HG03060 (cell line): Measurements from ENCODE around the gene HOXB4.

Experiments
- ATAC-seq: cut with Tn5 transposase; IDR thresholded peaks from one replicate; pipeline ENCODE4 v1.9.1; 2021; ENCODE audit warnings: low read depth, moderate number of reproducible peaks; ENCODE audit not compliant: unreplicated experiment

Gene HOXB4

DNA sequence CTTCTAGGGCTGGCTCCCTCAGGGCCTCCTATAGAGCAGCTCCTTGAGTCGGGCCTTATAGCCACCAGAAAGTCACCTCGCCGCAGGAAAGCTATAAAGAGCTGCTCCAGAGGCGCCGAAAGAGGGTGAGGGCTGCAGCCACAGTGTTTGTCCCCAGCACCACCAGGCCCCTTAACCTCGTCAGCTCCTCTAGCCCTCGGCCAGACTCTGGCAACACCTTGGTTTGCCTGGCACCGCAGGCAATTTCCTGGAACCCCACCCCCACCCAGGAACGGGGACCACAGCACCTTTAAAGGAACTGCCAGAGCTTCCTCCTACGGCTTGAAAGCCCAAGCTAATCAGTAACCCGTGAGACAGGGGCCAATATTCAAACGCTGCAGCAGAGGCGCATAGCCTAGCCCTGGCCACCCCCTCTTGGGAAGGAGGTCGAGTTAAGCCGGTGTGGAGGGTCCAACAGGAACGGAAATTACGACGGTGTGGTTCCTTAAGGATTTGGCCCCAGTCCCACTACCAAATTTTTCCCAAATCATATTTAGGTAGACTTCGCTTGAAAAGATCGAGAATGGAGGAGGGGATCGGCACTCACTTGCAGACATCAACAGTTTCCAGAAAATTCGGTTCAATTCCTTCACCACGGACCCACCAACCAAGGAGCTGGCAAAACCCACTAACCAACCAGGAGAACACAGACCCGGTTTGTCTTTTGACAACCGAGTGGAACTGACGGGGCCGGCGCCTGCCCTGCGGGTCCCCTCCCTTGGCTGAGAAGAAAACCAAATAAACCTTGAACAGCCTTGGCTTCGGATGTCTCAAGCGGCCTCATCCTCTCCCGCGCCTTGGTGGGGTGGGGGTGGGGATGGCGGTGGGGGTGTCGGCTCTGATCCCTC lies 23.6 kb upstream of the HOXB4 start:
- ATAC-seq: no peak

DNA sequence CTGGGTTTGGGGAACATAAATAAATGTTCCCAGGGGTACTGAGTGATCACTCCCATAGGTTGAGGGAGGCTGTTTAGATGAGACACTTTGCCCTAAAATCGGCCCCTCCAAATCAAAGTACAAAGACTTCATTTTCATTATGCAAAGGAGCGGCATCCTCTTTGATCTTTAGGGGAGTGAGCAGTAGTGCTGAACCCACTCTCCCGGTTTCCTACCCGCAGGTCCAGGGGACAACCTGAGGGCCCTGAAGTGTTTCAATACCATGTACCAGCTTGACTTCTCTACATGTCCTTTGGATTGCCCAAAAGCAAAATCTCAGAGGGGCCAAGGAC lies 23.0 kb upstream of the HOXB4 start:
- ATAC-seq: no peak

DNA sequence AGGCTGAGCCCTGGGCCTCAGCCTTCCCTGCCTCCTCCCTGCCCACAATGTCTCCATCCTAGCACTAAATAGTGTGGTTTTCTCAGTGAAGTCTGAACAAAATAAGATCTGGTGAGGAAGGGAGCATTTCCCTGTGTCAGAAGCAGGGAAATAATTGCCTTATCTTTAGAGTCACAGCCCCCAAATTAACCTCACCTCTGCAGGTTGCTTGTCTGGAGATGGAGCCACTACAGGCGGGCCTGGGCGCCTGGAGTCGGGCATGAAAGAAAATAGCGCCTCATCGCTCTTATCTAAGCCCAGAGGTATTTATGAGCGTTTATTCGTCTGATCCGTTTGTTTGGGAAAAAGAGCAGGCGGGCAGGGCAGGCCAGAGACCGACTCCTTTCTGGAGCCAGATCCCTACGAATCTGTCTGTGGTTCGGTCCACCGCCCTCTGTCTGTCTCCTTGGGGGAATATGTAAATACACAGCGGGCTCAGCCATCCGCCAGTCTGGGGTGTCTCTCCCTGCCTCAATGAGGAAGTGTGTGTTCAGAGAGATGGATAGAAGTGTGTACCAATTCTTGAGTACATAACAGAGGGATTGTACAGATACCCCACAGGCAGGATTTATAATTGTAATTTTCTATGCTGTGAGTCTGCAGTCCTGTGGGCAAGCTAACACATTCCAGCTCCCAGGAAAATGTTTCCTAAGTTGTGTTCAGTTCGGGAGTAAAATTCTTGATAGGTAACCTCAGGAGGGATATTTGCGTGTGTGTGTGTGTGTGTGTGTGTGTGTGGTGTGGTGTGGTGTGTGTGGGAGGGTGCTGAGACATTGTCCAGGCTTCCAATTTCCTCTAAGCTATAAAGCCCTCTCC lies 22.3 kb upstream of the HOXB4 start:
- no peak for ATAC-seq

DNA sequence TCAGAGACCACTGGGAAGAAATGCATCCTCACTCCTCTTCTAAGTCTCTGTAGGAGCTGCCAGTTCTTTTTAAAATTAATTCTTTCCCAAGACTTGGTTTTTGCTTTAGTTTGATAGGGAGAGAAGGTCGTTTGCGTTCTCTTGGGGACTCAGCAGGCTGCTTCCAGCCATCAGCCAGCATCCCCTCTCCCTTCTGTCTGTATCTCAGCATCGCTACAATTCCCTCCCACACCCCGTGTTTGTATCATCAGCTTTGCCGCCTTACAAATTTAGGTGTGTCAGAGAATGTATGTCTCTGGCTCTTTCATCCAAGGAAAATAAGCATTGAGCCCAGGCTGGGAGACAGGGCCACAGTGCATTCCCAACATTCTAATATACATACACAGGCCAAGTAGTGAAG lies 21.2 kb upstream of the HOXB4 start:
- ATAC-seq: no peak

DNA sequence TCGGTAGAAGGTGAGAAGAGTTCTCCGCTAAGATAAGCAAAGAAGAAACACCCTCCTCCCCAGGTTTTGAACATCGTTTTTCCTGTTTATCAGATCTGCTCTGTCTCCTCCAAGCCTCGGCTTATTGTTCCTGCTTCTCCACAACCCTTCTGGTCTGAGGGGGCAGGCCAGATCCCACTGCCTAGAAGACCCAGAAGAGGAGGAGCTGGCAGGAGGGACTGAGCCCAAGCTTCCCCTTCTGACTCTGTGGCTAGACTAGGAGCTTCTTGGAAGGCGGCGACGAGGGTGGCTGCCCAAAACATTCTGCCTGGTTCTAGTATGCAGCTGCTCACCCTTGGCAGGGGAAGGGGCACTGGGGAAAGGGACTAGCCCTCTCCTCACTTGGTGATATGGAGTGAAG lies 20.6 kb upstream of the HOXB4 start:
- ATAC-seq: no peak

DNA sequence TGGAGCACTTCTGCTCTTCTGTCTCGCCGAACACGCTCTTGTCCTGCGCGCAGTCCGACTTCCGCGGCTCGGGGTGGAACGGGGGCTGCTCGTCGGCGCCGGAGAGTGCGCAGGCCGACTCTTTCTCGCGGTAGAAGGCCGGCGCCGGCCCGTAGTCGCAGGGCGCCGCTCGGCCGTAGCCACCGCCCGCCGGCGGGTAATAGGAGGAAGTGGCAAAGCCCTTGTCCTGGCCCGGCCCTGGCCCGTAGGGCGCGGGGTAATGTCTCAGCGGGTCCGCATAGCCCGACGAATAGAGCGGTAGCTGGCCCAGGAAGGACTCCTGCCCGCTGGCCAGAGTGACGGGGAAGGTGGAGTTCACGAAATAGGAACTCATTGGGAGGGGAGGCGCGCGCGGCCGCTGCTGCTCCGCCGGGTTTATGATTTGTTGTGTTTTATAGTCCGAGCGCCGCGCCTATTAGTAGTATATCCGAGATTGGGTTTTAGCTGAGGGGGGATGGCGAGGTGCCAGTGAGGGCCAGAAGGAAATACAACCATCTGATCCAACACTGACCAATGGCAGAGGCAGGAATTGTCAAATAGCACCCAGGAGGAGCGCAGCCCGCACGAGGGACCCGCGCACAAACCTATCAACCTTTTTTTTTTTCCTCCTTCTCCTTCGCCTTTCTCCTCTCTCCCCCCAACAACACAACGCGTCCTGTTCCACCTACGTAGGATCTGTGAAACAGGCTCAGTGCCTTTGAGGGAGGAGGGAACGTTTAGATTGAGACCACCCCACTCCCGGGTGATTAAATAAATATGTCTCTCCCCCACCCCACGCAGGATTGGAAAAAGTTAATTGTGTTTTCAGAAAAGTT lies 19.9 kb upstream of the HOXB4 start:
- no peak for ATAC-seq

DNA sequence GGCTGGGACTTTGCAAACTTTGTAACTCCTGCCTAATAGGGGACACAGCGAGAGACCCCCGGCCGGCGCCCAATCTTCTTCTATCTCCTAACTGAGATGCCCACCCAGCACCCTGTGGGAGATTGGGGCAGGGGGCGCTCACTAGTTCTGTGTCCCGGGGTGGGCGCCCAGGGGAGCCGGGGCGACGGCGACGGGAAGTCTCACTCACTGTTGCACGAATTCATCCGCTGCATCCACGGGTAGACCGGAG lies 19.3 kb upstream of the HOXB4 start:
- no peak for ATAC-seq

DNA sequence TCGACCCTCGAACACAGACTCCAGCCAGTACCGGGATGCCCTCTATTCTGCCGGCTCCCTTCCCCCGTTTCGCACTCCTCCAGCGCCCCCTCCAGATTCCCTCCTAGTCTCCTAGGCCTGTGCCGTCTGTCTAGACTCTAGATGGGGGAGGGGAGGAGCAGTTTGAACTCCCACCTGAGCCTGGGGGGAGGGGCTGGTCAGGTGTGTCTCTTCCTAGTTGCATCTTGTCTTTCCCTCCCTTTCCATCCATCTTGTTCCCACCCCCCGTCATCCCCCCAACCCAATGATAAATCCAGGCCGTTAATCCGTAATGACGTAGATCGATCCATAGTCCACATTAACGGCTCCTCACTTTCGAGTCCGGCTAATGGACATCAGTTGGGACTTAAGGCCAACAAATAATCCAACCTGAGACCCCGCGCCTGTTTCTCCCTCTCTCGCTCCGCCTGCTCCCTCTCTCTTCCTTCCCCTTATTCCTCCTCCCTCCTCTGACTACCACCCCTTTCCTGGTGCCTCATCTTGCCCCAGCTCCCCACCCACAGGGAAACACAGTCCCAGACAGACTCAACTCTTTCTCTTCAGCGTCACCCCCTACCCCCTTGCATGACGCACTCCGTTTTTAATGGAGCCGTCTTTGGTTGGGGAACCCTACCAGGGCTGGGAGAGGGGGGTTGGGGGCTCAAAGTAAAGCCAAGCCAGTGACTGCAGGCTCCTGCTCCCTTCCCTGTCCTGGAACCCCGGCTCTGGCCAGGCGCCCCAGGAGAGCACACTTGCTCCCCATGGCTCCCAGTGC lies 18.8 kb upstream of the HOXB4 start:
- no peak for ATAC-seq

DNA sequence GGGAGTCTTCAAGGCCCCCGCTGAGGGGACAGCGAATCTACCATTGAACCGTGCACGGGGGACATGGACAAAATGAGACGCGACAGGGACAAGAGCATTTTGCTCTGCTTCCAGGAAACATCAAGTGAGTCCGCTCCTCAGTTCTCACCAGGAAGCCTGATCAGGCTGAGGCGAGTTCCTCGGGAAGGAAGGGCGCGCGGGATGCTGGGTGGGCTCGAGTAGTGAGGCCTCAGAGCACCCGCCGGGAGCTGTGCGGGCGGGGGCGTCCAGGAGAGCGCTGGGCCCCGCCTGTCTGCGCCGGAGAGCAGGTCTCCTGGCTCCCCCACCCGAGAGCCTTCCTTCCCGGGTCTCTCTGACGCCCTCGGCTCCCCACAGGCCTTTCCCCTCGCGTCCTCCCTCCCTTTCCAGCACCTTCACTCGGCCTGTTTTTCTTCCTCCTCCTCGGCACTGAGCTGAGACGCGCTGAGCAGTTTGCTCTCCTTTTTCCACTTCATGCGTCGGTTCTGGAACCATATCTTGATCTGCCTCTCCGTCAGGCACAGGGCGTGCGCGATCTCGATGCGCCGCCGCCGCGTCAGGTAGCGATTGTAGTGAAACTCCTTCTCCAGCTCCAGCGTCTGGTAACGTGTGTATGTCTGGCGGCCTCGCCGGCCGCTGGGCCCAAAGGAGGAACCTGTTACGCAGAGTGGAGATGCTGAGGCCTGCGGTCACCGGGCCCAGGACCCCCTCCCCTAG lies 18.0 kb upstream of the HOXB4 start:
- no peak for ATAC-seq

DNA sequence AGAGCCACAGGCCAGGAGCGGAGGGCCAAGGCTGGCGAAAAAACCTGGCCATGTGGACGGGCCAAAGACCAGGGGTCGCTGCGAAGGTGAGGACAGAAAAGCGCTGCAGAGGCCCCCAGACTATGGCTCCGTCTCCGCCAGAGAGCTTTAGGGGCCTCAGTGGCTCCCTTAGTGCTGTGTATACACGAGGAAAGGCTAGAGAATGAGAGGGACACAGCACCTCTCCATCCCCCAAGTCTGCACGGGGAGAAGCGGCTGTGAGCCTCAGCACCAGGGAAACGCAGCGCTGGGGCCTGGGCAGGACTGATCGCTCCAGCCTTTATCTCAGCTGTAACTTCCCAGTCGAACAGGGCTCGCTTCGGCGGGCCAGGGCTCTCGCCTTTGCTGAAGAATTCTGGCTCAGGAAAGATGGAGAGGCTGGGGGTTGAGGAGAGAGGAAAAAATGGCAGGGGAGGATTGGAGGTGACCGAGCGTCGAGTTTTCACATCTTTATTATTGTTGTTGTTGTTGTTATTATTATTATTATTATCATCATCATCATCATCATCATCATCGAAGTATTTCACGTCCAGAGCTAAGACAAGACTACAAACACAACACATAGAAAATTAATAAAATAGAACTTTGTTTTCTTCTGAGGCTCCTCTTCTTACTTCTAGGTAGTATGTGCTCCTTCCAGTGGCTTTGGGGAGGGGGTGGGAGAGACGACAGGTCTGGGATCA lies 17.3 kb upstream of the HOXB4 start:
- ATAC-seq: no peak

DNA sequence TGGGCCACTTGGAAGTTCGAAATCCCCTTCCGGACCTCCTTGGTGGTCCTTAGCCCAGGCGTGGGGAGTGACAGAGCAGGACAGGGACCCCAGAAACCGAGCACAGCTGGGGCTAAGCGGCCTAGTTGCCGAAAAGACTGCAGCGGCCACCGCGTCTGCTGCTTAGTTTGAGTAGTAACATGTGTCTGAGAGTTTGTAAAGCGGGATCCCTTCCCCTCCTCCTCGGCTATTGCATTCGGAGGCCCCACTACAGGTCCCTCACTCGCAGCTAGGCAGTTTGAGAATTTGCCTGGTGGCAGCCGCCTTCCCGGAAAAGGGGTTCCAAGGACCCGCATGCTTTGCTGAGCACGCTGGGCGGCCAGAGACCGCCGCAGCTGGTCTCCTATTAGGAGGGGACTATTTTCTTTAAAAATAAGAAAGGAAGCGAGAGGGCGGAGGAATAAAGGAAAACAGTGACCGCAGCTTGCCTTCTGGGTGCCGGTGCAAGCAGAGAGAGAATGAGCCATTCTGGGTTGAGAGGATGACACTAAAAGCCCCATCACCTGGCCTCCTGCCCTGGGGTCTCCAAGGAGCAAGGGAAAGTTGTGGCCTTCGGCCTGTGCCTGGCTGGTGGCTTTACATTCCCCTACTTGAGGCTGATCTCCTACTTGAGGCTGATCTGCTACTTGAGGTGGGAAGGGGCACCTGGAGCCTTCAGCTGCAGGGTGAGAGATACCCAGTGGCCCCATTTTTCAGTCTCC lies 16.6 kb upstream of the HOXB4 start:
- no peak for ATAC-seq

DNA sequence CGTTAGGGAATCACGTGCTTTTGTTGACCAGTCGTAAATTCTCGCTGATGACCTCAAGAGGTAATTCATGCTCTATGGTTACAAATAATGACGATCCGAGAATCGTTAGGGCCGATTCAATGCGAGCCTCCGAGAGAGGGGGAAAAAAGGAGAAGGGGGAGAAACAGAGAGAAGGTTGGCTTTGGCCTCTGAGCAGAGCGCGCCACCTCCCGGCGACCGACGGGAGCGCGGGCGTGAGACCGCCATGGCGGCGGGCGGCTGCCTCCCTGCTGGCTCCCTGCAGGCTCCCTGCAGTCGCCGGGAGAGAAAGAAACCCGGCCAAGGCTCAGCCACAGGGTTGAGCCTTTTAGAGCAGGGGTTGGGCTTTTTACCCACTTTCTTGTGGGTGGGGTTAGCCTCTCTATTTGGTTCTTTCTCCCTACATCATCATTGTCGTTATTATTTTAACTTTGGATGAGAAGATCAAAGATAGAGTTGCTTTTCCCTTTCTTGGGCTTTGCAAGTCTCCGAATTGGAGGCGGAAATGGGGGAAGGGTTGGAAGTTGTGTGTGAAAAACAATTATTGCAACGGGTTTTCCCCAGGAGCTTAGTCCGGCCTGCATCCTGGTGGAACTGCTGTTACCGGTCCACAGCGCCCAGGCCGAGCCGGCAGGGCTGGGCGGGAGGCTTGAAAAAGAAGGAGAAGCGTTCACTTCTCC lies 15.8 kb upstream of the HOXB4 start:
- ATAC-seq: no peak

DNA sequence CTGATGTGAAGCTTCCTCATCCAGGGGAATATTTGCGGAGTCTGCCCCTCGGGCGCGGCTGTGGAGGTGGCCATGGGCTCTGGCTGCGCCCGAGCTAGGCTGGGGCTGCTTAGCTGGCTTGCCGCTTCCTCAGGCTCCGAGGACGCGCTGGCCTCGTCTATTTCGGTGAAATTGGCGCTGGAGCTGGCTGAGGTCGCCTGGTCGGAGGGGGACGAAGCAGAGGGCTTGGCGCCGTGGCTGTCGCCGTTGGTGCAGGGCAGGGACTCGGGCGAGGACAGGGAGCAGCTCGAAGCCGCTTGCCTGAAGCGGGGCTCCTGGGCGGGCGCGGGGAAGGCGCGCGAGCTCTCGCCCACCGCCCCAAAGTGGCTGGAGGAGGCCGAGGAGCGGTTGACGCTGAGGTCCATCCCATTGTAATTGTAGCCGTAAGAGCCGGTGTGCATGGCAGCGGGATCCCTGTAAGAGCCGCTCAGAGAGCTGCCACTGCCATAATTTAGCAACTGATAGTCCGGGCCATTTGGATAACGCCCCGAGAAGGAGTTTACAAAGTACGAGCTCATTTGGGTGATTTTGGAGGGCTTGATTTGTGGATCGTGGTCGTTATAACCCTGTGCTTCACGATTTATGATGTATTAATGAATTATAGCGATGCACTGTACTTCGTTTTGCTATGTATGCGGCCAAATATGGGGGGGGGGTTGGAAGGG lies 15.1 kb upstream of the HOXB4 start, which contains the start of gene HOXB5:
TSS of gene HOXB5 (minus strand) at position 654 of the 704 bp plus-strand sequence. CDS start at position 557, 97 bp downstream.
- ATAC-seq: no peak

DNA sequence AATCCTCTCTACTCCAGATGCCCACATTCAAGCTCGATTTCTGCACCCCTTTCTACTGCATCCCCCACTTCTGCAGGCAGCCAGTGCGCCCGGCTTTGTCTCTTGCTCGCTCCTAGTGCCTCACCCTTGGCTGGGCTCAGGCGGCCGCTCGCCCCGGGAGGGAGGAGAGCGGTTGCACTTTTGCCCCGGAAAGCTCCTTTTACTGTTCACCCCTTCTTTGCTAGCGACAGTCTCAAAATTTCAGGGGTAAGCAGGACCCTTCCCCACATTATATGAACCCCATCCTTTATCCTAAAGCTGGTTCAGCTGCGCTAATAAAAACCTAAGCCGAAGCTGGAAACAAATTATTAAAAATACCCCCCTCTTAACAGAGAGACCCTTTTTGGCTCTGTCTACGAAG lies 14.4 kb upstream of the HOXB4 start:
- no peak for ATAC-seq

DNA sequence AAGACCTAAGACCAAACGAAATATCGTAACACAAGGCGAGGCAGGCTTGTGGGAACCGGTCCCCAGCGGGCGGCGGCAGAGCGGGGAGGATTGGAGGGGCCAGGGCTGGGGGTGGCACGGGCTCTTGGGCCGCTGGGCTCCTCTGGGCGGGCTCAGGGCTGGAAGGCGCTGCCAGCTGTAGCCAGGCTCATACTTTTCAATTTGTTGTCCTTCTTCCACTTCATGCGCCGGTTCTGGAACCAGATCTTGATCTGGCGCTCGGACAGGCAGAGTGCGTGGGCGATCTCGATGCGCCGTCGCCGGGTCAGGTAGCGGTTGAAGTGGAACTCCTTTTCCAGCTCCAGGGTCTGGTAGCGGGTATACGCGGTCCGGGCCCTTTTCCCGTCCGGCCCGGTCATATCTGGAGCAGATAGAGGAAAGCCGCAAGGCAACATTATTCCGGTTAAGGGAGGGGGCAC lies 13.9 kb upstream of the HOXB4 start:
- ATAC-seq: no peak

DNA sequence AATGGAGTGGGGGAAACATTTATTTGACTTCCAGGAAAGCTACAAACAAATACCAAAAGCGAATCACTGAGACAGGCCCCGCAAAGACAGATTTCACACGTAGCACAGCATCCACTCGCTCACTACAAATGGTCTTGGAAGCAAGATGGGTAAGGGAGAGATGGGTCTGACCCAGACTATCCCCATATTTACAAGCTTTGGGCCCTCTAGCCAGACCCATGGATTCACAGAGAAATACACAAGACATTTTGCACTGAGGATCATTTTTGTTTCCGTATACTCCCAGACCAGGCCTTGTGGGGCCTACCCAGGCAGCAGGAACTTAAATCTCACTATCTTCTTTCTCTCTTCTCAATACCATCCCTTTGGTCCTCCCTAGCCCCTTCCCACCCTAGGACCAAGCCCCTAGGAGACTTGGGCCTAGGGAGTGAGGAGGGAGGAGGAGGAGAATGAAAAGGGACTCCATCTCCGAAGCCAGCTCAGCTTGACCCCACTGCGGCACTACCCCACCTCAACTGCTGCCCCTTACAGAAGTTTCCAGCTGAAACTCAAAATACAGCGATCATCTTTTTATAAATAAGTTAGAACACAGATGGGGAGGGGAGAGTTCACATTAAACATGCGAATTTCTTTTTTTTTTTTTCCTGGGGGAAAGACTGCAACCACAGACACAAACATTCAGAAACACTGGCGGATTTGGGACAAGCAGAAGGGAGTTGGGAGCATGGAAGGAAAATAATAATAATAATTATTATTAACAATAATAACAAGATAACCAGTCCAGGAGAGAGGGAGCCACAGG lies 13.3 kb upstream of the HOXB4 start:
- ATAC-seq: no peak
